MM.1S (cell line): ENCODE data around the gene IGF1R.

ENCODE experiments used
- DNase-seq: peaks from one replicate; pipeline ENCODE4 v3.0.0-alpha.2; 2015
- H2AFZ ChIP-seq: fragments of 300-600 bp; sonication (generic); 2 replicates; pipeline ENCODE4 v1.6.0; 2016; ENCODE audit warnings: antibody characterized with exemption, low read length
- H3F3A ChIP-seq: fragments of 300-600 bp; sonication (generic); 2 replicates; pipeline ENCODE4 v1.6.1; 2016; ENCODE audit warnings: mild to moderate bottlenecking, antibody characterized with exemption, low read length, moderate library complexity, mixed read lengths; ENCODE audit not compliant: insufficient read depth
- H3K27ac ChIP-seq: fragments of 300-600 bp; sonication (generic); 2 replicates; pipeline ENCODE4 v1.5.1; 2016; ENCODE audit warnings: mild to moderate bottlenecking, low read length
- H3K27me3 ChIP-seq: fragments of 300-600 bp; sonication (generic); replicated peaks from 2 replicates; pipeline ENCODE4 v1.6.0; 2016; ENCODE audit warnings: low read length; ENCODE audit not compliant: insufficient read depth
- H3K36me3 ChIP-seq: fragments of 300-600 bp; sonication (generic); replicated peaks from 2 replicates; pipeline ENCODE4 v1.6.1; 2016; ENCODE audit warnings: mild to moderate bottlenecking, low read length, mixed read lengths; ENCODE audit not compliant: insufficient read depth
- H3K4me1 ChIP-seq: fragments of 300-600 bp; sonication (generic); 2 replicates; pipeline ENCODE4 v1.6.1; 2016; ENCODE audit warnings: low read length, mixed read lengths
- H3K4me2 ChIP-seq: fragments of 300-600 bp; sonication (generic); 2 replicates; pipeline ENCODE4 v1.6.0; 2016; ENCODE audit warnings: low read depth, low read length
- H3K4me3 ChIP-seq: fragments of 300-600 bp; sonication (generic); 2 replicates; pipeline ENCODE4 v1.5.1; 2016; ENCODE audit warnings: low read length, mixed read lengths
- H3K79me2 ChIP-seq: fragments of 300-600 bp; sonication (generic); 2 replicates; pipeline ENCODE4 v1.6.1; 2016; ENCODE audit warnings: mixed run types, low read length, mixed read lengths
- H3K9ac ChIP-seq: fragments of 300-600 bp; sonication (generic); 2 replicates; pipeline ENCODE4 v1.6.1; 2016; ENCODE audit warnings: low read length, mixed read lengths
- H3K9me2 ChIP-seq: fragments of 300-600 bp; sonication (generic); replicated peaks from 2 replicates; pipeline ENCODE4 v1.6.1; 2016; ENCODE audit warnings: mild to moderate bottlenecking, low read length, mixed read lengths; ENCODE audit not compliant: insufficient read depth
- H3K9me3 ChIP-seq: fragments of 300-600 bp; sonication (generic); replicated peaks from 2 replicates; pipeline ENCODE4 v1.6.1; 2016; ENCODE audit warnings: mild to moderate bottlenecking, low read length, mixed read lengths; ENCODE audit not compliant: insufficient read depth
- H4K20me1 ChIP-seq: fragments of 300-600 bp; sonication (generic); 2 replicates; pipeline ENCODE4 v1.6.1; 2016; ENCODE audit warnings: mild to moderate bottlenecking, low read length, moderate library complexity, mixed read lengths; ENCODE audit not compliant: insufficient read depth
- EZH2 ChIP-seq: fragments of 300-600 bp; sonication (generic); optimal IDR thresholded peaks from 2 replicates; pipeline ENCODE3; 2017; ENCODE audit warnings: low read depth, mild to moderate bottlenecking, antibody characterized with exemption, low read length, mixed read lengths
- EZH2phosphoT487 ChIP-seq: fragments of 300-600 bp; sonication (generic); IDR thresholded peaks from 2 replicates; pipeline ENCODE4 v1.6.1; 2018; ENCODE audit warnings: antibody characterized with exemption, low read length
- TF ChIP-seq, protein P1 (sequence below): fragments of 300-600 bp; sonication (generic); IDR thresholded peaks from 2 replicates; pipeline ENCODE4 v1.5.1; 2016; ENCODE audit warnings: antibody characterized with exemption, low read length, mixed read lengths

Gene IGF1R

GRCh38 chr15:98759277-98759676 lies 110.9 kb downstream of the IGF1R start:
- Histone ChIP-seq H3F3A (no peaks in the 10 kb centered on the region), H3K9me3 (no peaks in the 10 kb centered on the region), H3K79me2 (peaks cover 74% of the 10 kb centered on the region), H3K27me3 (no peaks in the 10 kb centered on the region), H3K4me3 (no peak overlapping the region), H3K4me1 (no peaks in the 10 kb centered on the region), H3K4me2 (no peak overlapping the region), H3K9me2 (no peaks in the 10 kb centered on the region), H3K36me3 (no peaks in the 10 kb centered on the region), H3K27ac (no peak overlapping the region), H4K20me1 (no peaks in the 10 kb centered on the region), H2AFZ (no peak overlapping the region), H3K9ac (no peak overlapping the region)
- TF ChIP-seq EZH2phosphoT487 = no peak
- TF ChIP-seq EZH2 = no peak
- TF ChIP-seq, protein P1, sequence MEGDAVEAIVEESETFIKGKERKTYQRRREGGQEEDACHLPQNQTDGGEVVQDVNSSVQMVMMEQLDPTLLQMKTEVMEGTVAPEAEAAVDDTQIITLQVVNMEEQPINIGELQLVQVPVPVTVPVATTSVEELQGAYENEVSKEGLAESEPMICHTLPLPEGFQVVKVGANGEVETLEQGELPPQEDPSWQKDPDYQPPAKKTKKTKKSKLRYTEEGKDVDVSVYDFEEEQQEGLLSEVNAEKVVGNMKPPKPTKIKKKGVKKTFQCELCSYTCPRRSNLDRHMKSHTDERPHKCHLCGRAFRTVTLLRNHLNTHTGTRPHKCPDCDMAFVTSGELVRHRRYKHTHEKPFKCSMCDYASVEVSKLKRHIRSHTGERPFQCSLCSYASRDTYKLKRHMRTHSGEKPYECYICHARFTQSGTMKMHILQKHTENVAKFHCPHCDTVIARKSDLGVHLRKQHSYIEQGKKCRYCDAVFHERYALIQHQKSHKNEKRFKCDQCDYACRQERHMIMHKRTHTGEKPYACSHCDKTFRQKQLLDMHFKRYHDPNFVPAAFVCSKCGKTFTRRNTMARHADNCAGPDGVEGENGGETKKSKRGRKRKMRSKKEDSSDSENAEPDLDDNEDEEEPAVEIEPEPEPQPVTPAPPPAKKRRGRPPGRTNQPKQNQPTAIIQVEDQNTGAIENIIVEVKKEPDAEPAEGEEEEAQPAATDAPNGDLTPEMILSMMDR = no peak
- DNase-seq = no peak

DNA sequence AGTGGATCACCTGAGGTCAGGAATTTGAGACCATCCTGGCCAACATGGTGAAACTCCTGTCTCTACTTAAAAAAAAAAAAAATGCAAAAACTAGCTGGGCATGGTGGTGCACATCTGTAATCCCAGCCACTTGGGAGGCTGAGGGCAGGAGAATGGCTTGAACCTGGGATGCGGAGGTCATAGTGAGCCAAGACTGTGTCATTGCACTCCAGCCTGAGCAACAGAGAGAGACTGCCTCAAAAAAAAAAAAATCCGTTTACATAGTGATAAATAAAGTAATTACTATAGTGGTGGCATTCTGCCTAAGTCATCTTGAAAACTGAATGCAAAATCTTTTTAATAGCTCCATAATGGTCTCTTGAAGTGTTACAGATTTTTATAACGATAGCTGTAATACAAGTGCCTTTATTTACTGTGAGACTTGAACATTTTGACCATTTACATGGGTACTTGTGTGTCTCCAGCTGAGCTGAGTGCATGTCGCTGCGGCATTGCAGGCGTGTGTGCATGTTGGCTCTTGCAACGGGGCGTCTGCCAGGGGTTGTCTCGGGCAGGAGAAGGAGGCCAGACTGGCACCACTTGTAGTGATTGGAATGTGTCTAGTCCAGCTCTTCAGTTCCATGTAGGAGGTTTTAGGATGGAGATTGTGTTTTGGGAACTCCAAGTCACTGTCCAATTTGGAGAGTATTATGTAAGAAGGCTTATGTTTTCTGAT lies 111.9 kb downstream of the IGF1R start:
- DNase-seq = no peak
- Histone ChIP-seq H4K20me1 (no peaks in the 10 kb centered on the region), H3K4me2 (no peak overlapping the region), H3F3A (no peaks in the 10 kb centered on the region), H3K9me3 (no peaks in the 10 kb centered on the region), H3K79me2 (peaks cover 80% of the 10 kb centered on the region), H3K27me3 (no peaks in the 10 kb centered on the region), H3K4me3 (no peak overlapping the region), H3K4me1 (no peaks in the 10 kb centered on the region), H2AFZ (no peak overlapping the region), H3K27ac (no peak overlapping the region), H3K9ac (no peak overlapping the region), H3K36me3 (no peaks in the 10 kb centered on the region), H3K9me2 (no peaks in the 10 kb centered on the region)
- TF ChIP-seq EZH2 = no peak
- TF ChIP-seq EZH2phosphoT487 = no peak
- TF ChIP-seq, protein P1 = no peak

- H3K27ac ChIP-seq = no peak overlapping the region
- TF ChIP-seq, protein P1 = no peak
- TF ChIP-seq EZH2phosphoT487 (no peak), EZH2 (no peak)
- no peak for DNase-seq
- no peak overlapping the region for H2AFZ ChIP-seq
- H3K79me2 ChIP-seq = peaks cover 83% of the 10 kb centered on the region
- H4K20me1 ChIP-seq = no peaks in the 10 kb centered on the region
- H3K4me2 ChIP-seq = no peak overlapping the region
- H3K9ac ChIP-seq = no peak overlapping the region
- no peaks in the 10 kb centered on the region for H3F3A ChIP-seq
- H3K4me3 ChIP-seq = no peak overlapping the region
- no peaks in the 10 kb centered on the region for H3K4me1 ChIP-seq
- H3K9me2 ChIP-seq = no peaks in the 10 kb centered on the region
- no peaks in the 10 kb centered on the region for H3K36me3 ChIP-seq
- H3K9me3 ChIP-seq = no peaks in the 10 kb centered on the region
- H3K27me3 ChIP-seq = no peaks in the 10 kb centered on the region
Measured at GRCh38 chr15:98760975-98761374, 112.6 kb downstream of the IGF1R start.
